HFF-Myc (cell line): ENCODE measurements around the gene PARP9.

ENCODE experiments used
- DNase-seq: peaks from one replicate; pipeline ENCODE4 v3.0.0-alpha.2; 2011; ENCODE audit warnings: low read depth; ENCODE audit errors: extremely low read depth
- H3K4me3 ChIP-seq: replicated peaks from 2 replicates; pipeline ENCODE4 v1.5.1; 2011; ENCODE audit warnings: low read depth, mild to moderate bottlenecking, control low read depth, low read length
- TF ChIP-seq, protein P1 (sequence below): IDR thresholded peaks from 2 replicates; pipeline ENCODE4 v1.5.1; 2012; ENCODE audit warnings: mild to moderate bottlenecking, low read depth, low read length, control low read depth; ENCODE audit errors: missing control alignments

PARP9 gene

DNA sequence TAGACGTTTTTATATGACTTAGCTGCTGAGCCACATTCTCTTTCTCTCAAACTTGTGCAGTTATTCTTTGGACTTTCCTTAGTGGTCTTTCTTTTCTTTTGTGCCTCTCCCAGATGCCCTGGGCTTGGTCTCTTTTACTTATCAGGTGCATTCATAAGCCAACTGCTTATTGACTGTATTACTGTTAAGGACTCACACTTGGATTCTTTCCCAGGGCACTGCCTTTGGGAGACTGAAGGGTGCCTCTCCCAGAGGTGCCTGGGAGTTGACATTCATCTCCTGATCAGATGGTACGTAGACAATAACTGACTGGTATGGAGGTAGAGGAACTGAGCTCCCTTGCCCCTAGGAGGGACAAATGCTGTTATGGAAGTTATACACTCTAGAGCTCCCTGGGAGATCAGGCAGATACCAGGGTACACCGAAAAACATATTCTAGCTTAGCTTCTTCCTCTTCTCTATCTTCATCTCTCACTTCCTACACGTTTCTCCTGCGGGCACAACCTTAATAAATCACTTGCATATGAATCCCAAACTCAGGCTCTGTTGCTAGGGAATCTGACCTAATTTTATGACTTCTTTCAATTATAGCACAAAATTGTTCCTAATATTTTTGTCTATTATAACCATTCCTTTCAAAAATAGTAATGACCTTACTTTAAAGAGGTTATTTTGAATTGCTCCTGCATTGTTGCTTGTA, 38.1 kb upstream of the PARP9 start:
- TF ChIP-seq, protein P1, sequence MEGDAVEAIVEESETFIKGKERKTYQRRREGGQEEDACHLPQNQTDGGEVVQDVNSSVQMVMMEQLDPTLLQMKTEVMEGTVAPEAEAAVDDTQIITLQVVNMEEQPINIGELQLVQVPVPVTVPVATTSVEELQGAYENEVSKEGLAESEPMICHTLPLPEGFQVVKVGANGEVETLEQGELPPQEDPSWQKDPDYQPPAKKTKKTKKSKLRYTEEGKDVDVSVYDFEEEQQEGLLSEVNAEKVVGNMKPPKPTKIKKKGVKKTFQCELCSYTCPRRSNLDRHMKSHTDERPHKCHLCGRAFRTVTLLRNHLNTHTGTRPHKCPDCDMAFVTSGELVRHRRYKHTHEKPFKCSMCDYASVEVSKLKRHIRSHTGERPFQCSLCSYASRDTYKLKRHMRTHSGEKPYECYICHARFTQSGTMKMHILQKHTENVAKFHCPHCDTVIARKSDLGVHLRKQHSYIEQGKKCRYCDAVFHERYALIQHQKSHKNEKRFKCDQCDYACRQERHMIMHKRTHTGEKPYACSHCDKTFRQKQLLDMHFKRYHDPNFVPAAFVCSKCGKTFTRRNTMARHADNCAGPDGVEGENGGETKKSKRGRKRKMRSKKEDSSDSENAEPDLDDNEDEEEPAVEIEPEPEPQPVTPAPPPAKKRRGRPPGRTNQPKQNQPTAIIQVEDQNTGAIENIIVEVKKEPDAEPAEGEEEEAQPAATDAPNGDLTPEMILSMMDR, result no peak
- no peak for DNase-seq
- no peak overlapping the region for H3K4me3 ChIP-seq

DNA sequence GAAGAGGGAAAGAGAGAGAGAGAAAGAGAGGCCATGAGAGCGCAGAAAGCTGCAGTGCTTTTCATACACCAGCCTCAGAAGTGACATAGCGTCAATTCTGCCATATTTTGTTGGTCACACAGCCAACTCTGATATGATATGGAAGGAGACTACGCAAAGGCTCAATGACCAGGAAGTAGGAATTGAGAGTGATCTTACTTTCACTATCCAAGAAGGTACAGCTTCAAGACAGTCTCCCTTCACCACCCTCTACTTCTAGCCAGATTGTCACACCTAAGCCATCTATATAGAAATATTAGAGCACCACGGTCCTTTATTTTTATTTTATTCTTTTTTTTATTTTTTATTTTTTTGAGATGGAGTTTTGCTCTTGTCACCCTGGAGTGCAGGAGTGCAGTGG, 34.5 kb upstream of the PARP9 start:
- TF ChIP-seq, protein P1, result no peak
- DNase-seq, result no peak
- no peak overlapping the region for H3K4me3 ChIP-seq

DNA sequence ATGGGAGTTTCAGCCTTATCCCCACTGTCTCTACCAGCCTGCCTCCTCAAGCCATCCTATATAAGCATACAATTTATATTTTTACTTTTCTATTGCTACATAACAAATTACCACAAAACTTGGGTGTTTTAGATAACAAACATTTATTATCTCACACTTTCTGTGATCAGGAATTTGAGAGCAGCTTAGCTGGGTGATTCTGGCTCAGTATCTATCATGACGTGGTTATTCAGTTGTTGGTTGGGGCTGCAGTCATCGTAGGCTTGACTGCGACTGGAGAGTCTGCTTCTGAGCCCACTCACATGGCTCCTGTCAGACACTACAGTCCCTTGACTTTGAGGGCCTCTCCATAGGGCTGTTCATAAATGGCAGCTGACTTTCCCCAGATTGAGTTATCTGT, 34.1 kb upstream of the PARP9 start:
- TF ChIP-seq, protein P1, result no peak
- DNase-seq, result no peak
- H3K4me3 ChIP-seq, result no peak overlapping the region

DNA sequence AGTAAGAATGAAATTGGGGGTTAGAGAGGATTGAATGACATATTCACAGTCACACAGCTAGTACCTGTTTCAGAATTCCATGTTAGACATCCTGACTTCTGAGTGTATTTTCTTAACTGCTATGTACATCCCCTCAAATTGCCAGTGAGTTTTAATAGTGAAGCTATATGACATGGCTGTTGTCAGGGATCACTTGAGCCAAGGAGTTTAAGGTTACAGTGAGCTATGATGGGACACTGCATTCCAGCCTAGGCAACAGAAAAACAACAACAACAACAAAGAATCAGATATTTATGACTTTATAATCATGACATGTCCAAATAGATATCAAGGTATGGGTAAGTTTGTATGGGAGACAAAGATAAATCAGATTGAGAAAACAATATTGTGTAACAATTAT, 29.9 kb upstream of the PARP9 start:
- no peak overlapping the region for H3K4me3 ChIP-seq
- DNase-seq, result no peak
- TF ChIP-seq, protein P1, result no peak

DNA sequence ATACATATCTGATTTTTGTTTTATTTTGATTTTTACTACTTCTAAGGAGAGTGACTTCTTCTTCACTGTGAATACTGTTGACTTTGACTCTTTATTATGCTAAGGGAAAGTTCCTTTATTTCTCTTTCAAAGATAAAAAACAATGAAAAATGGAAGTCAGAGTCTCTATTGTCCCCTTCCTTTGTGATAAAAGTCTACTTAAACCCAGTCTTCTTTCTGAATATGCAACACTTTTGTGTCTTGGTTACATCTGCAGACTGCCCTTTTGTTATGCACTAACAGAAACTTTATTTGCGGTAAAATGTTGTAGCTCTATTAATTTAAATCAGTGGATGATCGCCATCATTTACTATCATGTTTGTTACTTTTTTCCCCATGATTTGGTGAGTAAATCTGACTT, 26.5 kb upstream of the PARP9 start:
- no peak overlapping the region for H3K4me3 ChIP-seq
- TF ChIP-seq, protein P1, result no peak
- DNase-seq, result no peak

DNA sequence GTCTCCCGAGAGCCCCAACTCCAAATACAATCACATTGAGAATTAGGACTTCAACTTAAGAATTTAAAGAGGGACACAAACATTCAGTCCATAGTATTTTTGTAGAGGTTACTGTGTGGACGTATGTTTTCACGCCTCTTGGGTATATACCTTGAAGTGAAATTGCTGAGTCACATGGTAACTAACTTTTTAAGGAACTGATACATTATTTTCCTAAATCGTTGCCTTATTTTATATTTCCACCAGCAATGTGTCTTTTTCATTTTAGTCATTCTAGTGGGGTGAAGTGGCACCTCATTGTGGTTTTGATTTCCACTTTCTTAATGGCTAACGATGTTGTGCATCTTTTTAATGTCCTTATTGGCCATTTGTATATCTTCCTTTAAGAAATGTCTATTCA, 25.2 kb upstream of the PARP9 start:
- no peak for DNase-seq
- H3K4me3 ChIP-seq, result no peak overlapping the region
- TF ChIP-seq, protein P1, result no peak

DNA sequence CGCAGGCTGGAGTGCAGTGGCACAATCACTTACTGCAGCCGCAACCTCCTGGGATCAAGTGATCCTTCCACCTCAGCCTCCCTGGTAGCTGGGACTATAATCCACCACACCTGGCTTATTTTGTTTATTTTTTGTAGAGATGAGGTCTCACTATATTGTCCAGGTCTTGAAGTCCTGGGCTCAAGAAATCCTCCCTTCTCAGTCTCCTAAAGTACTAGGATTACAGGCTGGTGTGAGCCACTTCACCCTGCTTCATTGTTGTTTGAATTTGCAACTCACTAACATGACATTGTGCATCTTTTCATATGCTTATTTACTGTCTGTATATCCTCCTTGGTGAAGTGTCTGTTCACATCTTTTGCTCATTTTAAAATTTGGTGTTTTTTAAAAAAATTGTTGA, 23.5 kb upstream of the PARP9 start:
- no peak overlapping the region for H3K4me3 ChIP-seq
- TF ChIP-seq, protein P1, result no peak
- no peak for DNase-seq
